Stimulated activated CD4-positive, alpha-beta T cell treated with anti-CD3 and anti-CD28 coated beads, Interleukin-12 subunit alpha, Interleukin-12 subunit beta, amount 100 ng/mL, for 24 hours (primary cell): Measurements from ENCODE around the gene FOXN3.

Experiments used
- DNase-seq, 2 experiments: peaks; one replicate each; pipeline ENCODE4 v3.0.0-alpha.2; 2020; ENCODE audit warnings: low read depth in 2 of 2

FOXN3 gene

DNA sequence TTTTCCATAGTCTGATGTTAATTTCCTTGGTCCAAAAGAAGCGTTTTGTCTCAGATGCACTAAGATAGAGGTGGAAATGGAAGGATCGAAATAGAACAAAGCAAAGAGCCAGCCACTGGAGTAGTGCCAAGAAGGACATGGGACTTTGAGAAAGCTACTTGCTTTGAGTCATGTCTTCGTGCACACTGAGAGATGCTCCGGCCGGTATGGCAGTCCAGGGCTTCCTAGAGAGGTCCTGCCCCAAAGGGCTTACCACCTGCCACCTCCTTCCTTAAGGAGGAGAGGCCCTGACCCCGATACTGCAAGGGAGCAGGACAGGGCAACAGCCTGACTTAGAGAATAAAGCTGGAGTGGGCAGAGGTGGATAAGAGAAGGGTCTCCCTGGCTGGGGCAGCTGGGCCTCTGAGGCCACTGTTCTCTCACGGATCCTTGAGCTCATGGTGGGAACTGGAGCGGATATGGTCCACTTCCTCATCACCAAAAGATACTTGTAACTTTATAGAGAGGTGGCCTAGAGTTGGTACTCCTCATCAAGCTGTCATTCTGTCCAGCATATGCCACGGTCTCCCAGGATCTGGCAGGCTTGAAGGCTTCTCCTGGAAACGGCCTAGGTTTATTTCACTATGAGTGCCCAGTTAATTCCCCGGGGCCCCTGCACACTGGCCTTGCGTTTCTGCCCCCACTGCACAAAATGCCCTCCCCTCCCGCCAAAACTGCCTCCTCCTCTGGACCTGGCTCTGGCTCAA is 57.4 kb downstream of the FOXN3 start:
- no peak for DNase-seq

DNA sequence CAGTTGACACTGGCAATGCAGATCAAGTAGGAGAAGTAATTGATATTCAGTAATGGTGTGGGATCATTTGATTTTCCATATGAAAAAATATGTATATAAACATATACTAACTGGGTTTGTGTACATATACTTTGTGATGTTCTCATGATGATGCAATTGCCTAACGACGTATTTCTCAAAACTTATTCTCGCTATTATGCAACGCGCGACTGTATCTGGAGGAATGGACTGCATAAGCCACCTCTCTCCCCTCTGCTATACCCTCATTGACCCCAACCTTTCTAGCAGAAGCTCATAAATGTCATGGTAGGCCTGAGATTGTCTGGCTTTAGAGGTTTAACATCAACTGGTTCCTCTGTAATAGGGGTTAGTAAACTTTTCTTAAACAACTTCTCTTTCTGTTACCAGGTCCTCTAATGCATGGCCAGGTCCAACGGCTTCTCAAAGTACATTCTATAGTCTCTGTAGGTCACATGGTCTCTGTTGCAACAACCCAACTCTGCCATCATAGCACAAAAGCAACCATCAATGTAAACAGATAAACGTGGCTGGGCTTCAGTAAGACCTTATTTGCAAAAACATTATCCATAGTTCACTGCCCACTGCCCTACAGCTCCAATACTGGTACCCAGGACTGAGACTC is 59.3 kb downstream of the FOXN3 start:
- DNase-seq: no peak

DNA sequence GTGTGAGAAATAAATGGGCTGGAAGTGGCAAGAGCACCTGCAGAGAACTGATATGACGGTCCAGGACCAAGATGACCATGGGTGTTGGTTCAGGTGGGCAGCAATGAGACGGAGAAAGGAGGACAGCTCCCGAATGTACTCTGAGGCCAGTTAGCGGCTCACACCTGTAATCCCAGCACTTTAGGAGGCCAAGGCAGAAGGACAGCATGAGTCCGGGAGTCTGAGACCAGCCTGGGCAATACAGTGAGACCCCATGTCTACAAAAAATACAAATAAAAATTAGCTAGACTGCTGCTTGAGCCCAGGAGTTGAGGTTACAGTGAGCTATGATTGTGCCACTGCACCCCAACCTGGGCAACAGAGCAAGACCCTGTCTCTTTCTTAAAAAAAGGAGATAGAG is 60.1 kb downstream of the FOXN3 start:
- no peak for DNase-seq

DNA sequence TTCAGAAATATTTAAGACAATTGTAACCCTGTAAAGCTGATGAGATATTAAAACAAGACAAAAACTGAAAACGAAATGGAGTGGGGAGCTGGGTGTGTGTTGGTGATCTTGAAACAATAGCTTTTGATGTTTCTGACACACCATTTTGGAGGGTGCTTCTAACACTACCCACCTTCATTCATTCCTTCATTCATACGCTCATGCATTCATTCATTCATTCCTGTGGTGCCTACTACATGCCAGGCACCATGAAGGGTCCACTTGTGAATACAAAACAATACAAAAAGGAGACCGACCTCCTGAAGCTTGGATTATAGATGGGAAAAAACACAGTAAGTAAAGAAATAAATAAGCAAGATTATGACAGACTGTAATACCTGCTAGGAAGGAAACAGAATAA is 60.5 kb downstream of the FOXN3 start:
- DNase-seq: no peak

DNA sequence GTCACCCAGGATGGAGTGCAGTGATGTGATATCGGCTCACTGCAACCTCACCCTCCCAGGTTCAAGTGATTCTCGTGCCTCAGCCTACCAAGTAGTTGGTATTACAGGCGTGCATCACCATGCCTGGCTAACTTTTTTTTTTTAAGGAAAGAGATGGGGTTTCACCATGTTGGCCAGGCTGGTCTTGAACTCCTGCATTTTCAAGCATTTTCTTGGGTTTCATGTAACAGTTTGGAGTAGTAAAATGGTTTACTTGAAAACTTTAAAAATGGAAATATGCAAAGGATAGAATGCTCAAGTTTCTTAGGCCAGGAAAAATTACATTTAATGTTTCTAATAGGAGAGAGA is 63.3 kb downstream of the FOXN3 start:
- no peak for DNase-seq

DNA sequence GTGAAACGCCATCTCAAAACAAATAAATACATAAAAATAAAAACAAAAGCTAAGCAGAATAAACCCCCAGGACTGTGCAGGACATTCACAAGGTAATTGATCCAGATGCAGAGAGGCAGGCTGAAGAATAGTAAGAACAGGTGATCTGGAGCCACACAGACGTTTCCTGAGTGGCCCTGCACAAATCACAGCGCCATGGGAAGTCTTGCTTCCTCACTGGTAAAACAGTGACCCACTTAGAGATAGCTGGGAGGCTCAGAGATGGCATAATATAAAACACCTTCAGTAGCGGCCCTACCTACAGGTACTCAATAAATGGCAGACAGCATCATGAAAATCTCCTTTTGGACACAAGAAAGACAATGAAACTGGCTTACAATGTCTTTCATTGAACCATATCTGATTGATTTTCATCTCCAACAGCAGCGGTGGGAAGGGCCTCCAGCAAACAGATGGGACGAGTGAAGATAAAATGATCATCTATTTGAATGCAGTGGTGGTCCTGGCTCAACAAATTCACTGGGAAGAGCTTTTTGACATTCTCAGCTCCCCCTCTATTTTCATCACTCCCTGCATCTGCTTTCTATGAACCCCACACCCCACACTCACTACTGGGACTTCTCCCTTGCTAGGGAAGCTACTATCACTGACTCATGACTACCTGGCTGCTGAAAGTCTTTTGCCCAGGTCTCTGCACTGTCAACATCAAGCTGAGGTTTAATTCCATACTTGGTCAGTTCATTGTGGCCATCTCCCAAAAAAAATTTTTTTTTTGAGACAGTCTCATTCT is 63.9 kb downstream of the FOXN3 start:
- DNase-seq: no peak

DNA sequence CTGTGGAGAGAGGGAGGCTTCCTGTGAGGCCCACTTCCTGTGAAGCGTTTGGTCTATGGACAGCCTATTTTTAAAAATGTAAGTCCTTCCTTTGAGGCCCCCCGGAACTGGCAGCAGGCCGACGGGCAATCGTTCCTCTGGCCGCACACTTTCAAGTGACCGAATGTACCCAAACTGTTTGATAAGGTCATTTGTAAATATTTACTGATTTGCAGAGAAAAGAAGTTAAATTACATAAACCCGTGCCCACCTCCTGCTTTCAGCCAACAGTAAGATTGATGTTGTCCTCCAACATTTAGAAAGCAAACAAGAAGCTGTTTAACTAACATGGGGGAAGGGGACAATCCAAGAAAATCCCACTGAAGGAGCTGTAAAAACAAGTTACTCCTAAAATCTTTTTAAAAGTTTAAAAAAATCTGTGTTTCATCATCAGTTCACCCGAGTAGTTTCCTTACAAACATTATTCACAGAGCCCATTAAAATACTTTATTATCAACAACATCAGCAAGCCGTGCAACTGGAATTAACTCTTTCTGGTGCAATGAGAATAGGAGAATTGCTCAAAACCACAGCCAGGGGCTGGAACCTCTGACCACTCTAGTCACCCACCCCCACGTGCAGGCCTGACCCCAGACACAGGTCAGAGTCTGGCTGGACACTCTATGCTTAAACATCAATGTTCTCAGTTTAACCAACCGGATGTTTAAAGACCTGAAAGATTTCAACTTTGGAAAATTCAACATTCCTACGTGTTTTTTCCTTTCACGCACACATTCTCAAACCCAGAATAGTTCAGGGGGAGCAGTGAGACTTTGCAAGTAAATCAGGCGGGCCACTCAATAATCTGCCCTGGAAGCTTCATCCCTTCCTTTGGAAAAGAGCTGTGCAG is 65.3 kb downstream of the FOXN3 start:
- no peak for DNase-seq

DNA sequence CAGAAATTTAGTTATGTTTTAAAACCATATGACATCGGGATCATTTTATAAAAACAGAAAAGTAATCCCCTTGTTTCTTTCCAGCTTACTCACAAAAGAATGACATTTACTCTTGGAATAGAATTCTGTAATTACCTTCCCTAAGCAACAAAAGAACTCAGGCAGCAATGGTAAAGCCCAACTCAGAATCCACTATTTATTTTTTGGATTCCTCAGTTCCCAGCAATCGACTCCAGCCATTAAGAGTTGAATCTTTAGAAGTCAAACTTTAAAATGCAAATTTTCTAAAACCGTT is 65.9 kb downstream of the FOXN3 start:
- DNase-seq: no peak

DNA sequence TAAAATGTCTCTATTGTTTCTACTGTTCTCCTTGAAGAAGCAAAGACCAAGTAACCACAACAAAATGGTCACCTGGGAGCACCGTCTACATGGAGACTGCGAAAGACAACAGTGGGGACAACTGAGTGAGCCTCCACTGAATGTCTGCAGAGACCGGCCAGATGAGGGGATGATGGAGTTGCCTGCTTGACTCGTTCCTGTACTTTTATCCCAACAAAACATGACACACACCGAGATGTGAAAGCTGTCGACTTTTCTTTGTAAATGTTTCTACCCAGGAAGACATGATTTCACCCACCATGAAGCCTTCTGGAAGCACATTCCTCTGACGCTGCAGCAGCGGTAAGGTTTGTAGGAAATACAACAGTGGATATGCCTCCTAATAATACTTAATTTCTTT is 66.9 kb downstream of the FOXN3 start:
- no peak for DNase-seq

DNA sequence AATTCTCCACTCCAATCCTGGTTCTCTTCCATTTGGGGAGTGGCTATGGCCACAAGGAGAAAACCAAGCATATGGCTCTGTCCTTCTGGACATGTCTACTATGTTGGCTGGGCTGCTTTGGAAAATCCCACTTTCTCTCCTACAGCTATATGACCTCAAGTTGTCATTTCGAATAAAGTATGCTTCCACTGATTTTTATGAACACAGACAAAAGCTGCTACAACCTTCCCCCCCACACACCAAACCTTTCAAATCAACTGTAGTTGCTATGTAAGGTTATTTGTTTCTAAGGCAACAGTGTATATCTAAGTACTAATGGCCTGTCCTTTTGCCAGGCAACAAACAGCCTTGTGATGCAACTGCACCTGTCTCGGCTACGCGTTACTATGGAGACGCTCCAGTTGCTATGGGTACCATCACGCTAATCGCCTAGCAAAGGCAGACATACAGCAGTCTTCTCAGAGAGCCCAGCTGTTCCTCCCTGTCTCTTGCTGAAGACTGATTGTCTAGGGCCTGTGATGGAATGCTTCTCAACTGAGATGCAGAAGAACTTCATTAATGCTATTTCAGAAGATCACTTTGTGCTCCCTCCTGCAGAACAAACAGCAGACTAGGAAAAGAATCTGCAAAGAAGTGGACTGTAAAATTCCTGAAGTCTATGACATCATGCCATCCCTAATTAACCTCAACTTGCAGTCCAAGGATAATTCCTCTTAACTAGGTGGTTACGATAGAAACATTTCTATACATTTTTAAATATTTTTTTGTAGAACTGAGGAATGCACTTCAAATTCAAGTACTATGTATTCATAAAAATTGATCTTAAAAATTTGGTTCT is 67.6 kb downstream of the FOXN3 start:
- DNase-seq: no peak

DNA sequence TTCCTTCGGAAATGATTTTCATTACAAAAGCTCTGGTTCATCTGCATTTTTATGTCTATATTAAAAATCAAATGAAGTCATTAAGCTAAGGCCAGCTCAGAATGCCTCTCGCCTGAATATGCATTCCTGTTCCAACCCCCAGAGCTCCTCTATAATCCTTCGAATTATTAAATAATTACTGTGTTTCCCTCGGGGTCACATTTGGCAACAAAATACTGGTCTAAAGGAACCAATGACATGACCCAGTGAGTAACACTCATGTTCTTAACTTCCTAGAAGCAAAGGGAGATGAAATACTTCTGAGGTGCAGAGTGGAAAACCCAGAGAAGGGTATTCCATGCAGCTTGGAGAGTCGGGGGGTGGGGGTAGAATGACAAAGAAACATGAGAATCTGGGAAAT is 68.3 kb downstream of the FOXN3 start:
- DNase-seq: no peak

DNA sequence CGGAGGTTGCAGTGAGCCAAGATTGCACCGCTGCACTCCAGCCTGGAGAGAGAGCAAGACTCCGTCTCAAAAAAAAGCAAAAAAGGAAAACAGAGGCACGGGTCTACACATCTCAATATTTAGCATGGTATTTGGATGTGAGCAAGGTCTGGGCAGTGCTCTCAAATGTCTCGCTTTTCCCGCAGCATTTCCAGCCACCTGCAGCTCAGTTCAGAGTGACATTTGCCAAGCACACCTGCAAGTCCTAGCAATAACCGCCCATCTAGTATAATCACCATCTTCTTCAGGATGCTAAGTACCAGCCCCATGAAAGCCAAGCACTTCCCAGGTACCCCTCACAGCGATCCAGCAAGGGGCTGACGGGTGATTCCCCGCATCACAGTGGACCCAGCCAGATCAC is 69.1 kb downstream of the FOXN3 start:
- DNase-seq: no peak

DNA sequence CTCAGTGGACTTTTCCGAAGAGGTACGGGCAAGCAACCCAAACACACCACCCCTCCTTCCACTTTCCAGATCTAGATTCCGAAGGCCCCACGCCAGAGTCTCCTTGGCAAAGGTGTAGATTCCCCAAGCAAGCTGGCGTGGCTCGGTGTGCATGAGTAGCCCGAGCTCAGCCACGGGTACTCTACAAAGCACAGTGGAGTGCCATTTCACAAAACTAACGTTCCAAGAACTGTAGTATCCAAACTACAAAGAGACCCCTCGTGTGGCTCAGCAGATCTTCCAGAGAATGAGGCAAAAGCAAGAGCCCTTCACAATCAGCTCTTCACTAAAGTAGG is 72.1 kb downstream of the FOXN3 start:
- DNase-seq: no peak

DNA sequence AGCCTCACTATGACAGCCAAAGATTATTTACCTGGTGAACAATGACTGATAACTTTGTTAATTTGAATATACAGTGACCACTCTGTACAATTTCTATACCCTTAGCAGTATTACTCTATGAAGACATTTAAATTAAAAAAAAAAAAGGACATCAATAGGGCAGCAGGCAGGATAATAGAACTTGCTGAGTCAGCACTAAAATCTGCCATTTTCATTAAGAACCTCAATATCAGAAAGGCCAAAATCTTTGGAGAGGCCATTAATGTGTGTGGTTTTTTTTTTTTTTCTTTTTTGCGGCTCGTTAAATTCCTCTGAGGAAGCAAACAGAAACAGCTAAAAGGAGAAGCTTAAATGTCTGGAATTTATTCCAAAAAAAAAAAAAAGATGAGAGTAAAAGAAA is 73.7 kb downstream of the FOXN3 start:
- no peak for DNase-seq

DNA sequence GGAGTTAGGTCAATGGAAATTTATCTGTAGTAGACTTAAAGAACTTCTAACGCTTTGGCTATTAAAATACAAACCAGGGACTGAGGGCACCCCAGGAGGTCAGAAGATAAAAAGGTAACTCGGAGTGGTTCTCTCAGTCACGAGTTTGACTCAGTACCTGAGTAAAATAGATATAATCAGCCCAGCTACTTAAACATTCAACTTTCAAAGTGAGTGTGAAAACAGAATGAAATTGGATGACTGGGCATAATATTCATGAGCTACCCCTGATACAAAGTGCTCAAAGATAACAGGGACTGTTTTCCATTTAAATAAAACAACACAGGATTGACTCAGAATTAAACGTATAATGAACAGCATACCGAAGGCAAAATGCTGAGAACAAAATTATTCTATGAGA is 75.0 kb downstream of the FOXN3 start:
- no peak for DNase-seq

DNA sequence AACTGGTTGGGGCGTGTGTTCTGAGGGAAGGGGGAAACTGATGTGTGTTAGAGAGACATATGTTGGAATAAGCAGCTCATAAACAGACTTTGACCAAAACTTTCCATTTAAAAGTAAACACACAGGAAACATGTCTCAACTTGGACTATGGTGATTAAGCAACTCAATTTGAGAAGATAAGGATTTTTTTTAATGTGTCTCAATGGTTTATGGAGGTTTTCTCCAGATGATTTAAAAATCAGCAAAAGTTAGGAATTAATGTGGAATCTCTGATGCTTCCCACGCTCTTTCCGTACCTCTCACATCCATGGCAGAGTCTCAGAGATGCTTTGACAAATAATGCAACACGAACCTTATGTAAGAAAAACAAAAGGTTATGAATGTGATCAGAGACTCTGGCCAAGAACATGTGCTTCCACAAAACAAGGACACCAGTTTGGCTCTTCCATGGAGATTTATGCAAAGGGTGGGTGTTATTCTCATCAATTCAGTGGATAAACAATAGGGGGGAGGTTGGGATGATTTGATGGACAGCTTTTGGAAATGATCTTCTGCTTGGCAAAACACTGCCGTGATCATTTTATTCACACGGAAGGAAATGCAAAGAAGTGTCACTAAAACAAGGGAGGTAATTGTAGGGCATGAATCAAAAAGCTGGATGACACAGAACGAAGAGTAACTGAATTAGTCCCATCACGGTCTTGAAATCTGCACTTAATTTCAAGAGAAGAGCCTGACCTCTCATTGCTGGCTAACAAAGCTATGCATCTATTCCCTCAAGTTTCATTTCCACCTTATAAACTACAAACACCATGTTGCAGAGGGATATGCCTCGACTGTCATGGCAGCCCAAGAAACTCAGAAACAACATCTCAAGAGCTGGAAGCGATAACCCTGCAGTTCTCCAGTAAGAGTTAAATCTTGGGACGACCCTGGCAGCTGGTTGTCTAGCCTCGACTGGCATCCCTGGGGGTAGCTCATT is 76.5 kb downstream of the FOXN3 start:
- DNase-seq: no peak

DNA sequence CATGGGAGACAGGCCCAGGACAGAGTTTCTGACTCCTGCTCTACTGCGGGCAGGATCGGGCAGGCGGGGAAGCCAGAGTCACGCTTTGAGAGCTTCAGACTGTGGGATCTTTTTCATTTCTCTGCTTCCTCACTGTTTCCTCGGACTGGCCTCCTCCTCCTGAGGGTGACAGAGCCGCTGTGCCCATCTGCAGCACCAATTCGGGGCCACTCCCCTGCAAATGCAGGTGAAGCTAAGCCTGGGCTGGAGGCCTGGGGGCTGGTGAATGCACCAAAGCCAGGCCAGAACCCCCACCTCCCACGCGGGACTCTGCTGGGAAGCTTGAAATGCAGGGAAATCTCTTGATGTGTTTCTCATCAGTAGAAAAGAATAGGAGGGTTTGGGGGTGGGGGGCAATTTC is 77.5 kb downstream of the FOXN3 start:
- no peak for DNase-seq

DNA sequence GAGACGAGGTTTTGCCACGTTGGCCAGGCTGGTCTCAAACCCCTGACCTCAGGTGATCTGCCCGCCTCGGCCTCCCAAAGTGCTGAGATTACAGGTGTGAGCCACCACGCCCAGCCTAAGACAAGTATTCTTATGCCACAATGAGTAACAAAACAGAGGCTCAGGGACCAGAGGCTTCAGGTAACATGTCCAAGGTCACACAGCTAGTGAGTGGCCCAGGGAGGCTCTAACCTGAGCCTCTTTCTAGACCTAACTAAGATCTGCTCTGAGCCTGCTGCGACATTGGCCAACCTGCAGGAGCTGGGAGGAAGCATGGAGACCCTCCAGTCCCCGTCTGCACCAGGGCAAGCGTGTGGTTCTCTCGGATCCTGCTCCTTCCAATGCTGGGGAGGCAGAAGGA is 77.9 kb downstream of the FOXN3 start:
- DNase-seq: no peak

DNA sequence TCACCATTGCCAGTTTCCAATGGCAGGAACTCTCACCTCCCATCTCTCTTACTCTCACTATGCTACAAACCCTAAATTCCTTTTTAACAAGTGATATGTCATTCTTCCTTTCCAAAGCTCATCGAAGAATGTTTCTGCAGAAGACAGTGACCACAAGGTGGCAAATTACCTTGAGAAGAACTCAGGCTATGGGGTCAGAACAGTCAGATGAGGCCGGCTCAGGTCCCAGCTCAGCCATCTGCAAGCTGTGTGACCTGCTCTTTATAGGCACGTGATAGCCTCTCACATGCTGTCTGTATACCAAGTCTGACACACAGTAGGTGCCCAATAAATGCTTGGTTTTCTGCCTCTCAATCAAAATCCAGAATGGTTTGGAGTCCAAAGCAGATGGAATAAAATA is 80.7 kb downstream of the FOXN3 start:
- no peak for DNase-seq

DNA sequence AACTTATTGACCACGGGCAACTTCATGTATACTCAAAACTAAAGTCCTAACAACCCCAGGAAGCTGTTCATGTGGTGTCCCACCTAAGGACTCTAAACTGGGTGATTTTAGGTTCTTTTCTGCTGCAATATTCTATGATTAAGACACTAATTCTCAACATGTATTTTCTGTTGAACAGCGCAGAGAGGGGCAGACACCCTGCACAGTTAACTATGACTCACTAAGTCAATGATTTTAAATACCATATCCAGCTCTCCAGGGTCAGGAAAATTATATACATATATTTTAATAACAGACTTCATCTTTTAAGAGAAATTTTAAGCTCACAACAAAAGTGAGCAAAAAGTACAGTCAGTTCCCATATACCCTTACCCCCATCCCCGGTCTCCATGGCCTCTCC is 85.0 kb downstream of the FOXN3 start:
- no peak for DNase-seq
